Right atrium auricular region (tissue), 2 donors: ENCODE results near the gene KCNH8. TPM values are rescaled to one million over a fixed set of nuclear protein-coding genes. Genes with fewer than 3 reads are reported as not detected.
A peak's percentile ranks its signal among the peaks of the same experiment; 100 is the strongest.
"Not testable (repeated sequence)": the region's sequence is repeated elsewhere in the genome, so short reads cannot be mapped to it uniquely, and the experiment has no call there.

Source experiments
- DNase-seq: peaks from one replicate; pipeline ENCODE4 v3.0.0-alpha.2; 2019; ENCODE audit warnings: low spot score
- H3K27ac ChIP-seq, 2 donors: fragments of 200-600 bp; sonication (generic); 1 replicate in 1 of 2; 2 replicates in 1 of 2; pipeline ENCODE4 v1.5.1; 2016 to 2019
- H3K27me3 ChIP-seq, 2 donors: fragments of 200-600 bp; sonication (generic); one replicate each; pipeline versions ENCODE4 v1.5.1 to v1.6.0; 2017 to 2019
- H3K36me3 ChIP-seq: fragments of 200-600 bp; sonication (generic); one replicate; pipeline ENCODE4 v1.5.1; 2016
- H3K4me1 ChIP-seq, 2 donors: fragments of 200-600 bp; sonication (generic); one replicate each; pipeline versions ENCODE4 v1.5.1 to v1.6.0; 2017 to 2019
- H3K4me3 ChIP-seq, 2 donors: fragments of 200-600 bp; sonication (generic); 1 replicate in 1 of 2; 2 replicates in 1 of 2; pipeline ENCODE4 v1.5.1; 2017 to 2019; ENCODE audit warnings: mild to moderate bottlenecking in 1 of 2, moderate library complexity in 1 of 2
- H3K9me3 ChIP-seq, 2 donors: fragments of 200-600 bp; sonication (generic); one replicate each; pipeline ENCODE4 v1.5.1; 2019
- CTCF ChIP-seq, 2 donors: fragments of 200-600 bp; sonication (generic); IDR thresholded peaks; one replicate each; pipeline ENCODE4 v1.5.1; 2019; ENCODE audit warnings: antibody characterized with exemption in 2 of 2
- total RNA-seq, 2 donors: library from RNA; depleted of rRNA; stranded (reverse); fragments of >200 nt; gene quantifications; one replicate each; pipeline ENCODE4 v1.1.0, GENCODE V29; 2016

Gene KCNH8
- total RNA-seq = under 1 TPM in 1 of 2 donors, not detected in 1; 0.08 TPM

GRCh38 chr3:19147905-19148767 lies at the start of gene KCNH8:
Gene KCNH8, plus strand, starts transcription at chr3:19148510. Its CDS starts 210 bp downstream, at chr3:19148720.
- no peaks in the 10 kb centered on the region for H3K9me3 ChIP-seq
- peaks cover 0 to 26% of the 10 kb centered on the region in 2 donors for H3K4me1 ChIP-seq
- H3K4me3 ChIP-seq = peak within 1 kb of the TSS; percentile 45 to 62
- no peak for DNase-seq
- no peak within 1 kb of the TSS for H3K27ac ChIP-seq
- TF ChIP-seq CTCF (IDR thresholded peaks at IDR 0.05) = no peak
- H3K36me3 ChIP-seq = no peaks in the 10 kb centered on the region
- H3K27me3 ChIP-seq = peaks cover 0 to 7% of the 10 kb centered on the region in 2 donors

- H3K36me3 ChIP-seq, H3K4me1 ChIP-seq, H3K4me3 ChIP-seq, DNase-seq, H3K9me3 ChIP-seq, H3K27me3 ChIP-seq, H3K27ac ChIP-seq: not testable (repeated sequence)
Observed at GRCh38 chr3:19102654-19103290, 45.5 kb upstream of the KCNH8 start.

- TF ChIP-seq CTCF (IDR thresholded peaks at IDR 0.05) = no peak
- no peak overlapping the region for H3K4me3 ChIP-seq
- no peaks in the 10 kb centered on the region for H3K27me3 ChIP-seq
Observed at GRCh38 chr3:19103510-19103909, 44.8 kb upstream of the KCNH8 start.

GRCh38 chr3:19104459-19104858 lies 43.9 kb upstream of the KCNH8 start:
- Histone ChIP-seq H3K4me1 (no peaks in the 10 kb centered on the region), H3K36me3 (no peaks in the 10 kb centered on the region), H3K9me3 (no peaks in the 10 kb centered on the region), H3K27ac (no peak overlapping the region), H3K27me3 (no peaks in the 10 kb centered on the region), H3K4me3 (no peak overlapping the region)
- no peak for DNase-seq
- TF ChIP-seq CTCF (IDR thresholded peaks at IDR 0.05) = no peak

More at GRCh38 chr3:19103510-19103909, 44.8 kb upstream of the KCNH8 start:
- Histone ChIP-seq H3K36me3 (no peaks in the 10 kb centered on the region), H3K27ac (no peak overlapping the region), H3K4me1 (no peaks in the 10 kb centered on the region), H3K9me3 (no peaks in the 10 kb centered on the region)
- no peak for DNase-seq

- no peak overlapping the region for H3K27ac ChIP-seq
- no peak overlapping the region for H3K4me3 ChIP-seq
- H3K27me3 ChIP-seq = no peaks in the 10 kb centered on the region
- TF ChIP-seq CTCF (IDR thresholded peaks at IDR 0.05) = no peak
- no peaks in the 10 kb centered on the region for H3K9me3 ChIP-seq
- H3K36me3 ChIP-seq = no peaks in the 10 kb centered on the region
- DNase-seq = no peak
- H3K4me1 ChIP-seq = no peaks in the 10 kb centered on the region
Observed at GRCh38 chr3:19105826-19106225, 42.5 kb upstream of the KCNH8 start.

- H3K27me3 ChIP-seq = no peaks in the 10 kb centered on the region
- no peak overlapping the region for H3K27ac ChIP-seq
- H3K9me3 ChIP-seq = no peaks in the 10 kb centered on the region
- no peaks in the 10 kb centered on the region for H3K4me1 ChIP-seq
- no peak overlapping the region for H3K4me3 ChIP-seq
- no peak for DNase-seq
- H3K36me3 ChIP-seq = no peaks in the 10 kb centered on the region
- no peak for TF ChIP-seq CTCF (IDR thresholded peaks at IDR 0.05)
Observed at GRCh38 chr3:19106307-19106706, 42.0 kb upstream of the KCNH8 start.
